Epithelial cell of esophagus (primary cell): ENCODE measurements around the gene AKAP6.

Experiments used
- DNase-seq: peaks from one replicate; pipeline ENCODE4 v3.0.0; 2010; ENCODE audit warnings: low read depth
- H3K4me3 ChIP-seq: 2 replicates; pipeline ENCODE4 v1.5.1; 2011; ENCODE audit warnings: mild to moderate bottlenecking, low read length, control low read depth
- TF ChIP-seq, protein P1 (sequence below): IDR thresholded peaks from 2 replicates; pipeline ENCODE4 v1.5.1; 2011; ENCODE audit warnings: low read depth, mild to moderate bottlenecking, low read length, control low read depth, inconsistent platforms; ENCODE audit not compliant: insufficient read depth; ENCODE audit errors: missing control alignments

The AKAP6 gene

DNA sequence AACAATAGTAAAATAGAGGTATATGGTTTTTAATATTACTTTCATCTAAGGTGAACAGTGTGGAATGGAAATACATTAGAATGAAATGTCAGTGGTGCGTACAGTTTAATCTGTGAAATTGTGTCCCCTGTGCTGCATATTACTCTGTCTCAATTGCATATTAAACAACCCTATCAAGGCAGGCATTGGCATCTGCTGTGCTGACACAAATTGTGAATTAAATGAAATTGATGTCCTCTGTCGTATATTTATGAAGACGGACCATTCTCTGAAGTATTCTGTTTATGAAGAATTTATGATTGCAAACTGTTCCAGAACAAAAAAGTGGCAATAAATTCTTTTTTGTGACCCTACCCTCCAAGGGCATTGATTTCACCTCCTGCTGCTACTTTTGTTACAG lies 405.2 kb downstream of the AKAP6 start:
- H3K4me3 ChIP-seq = no peak overlapping the region
- DNase-seq = no peak
- TF ChIP-seq, protein P1, sequence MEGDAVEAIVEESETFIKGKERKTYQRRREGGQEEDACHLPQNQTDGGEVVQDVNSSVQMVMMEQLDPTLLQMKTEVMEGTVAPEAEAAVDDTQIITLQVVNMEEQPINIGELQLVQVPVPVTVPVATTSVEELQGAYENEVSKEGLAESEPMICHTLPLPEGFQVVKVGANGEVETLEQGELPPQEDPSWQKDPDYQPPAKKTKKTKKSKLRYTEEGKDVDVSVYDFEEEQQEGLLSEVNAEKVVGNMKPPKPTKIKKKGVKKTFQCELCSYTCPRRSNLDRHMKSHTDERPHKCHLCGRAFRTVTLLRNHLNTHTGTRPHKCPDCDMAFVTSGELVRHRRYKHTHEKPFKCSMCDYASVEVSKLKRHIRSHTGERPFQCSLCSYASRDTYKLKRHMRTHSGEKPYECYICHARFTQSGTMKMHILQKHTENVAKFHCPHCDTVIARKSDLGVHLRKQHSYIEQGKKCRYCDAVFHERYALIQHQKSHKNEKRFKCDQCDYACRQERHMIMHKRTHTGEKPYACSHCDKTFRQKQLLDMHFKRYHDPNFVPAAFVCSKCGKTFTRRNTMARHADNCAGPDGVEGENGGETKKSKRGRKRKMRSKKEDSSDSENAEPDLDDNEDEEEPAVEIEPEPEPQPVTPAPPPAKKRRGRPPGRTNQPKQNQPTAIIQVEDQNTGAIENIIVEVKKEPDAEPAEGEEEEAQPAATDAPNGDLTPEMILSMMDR = no peak

DNA sequence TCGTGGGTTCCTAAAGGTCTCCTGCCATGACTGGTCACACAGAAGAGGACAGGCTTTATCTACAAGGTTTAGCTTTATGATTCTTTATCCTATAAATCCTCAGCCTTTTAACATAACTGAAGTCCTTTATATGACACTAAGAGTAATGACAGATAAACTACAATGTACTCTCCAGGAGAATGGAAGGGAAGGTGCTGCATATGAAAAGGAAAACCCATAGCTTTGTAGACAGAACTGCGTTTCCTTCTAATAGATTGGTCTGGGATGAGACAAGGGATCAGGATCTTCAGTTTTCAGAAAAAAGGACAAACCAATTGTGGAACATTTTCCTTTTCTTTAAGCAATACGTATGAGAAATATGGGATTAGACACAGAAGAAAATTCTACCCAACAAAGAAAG lies 408.5 kb downstream of the AKAP6 start:
- TF ChIP-seq, protein P1 = no peak
- no peak for DNase-seq
- no peak overlapping the region for H3K4me3 ChIP-seq

DNA sequence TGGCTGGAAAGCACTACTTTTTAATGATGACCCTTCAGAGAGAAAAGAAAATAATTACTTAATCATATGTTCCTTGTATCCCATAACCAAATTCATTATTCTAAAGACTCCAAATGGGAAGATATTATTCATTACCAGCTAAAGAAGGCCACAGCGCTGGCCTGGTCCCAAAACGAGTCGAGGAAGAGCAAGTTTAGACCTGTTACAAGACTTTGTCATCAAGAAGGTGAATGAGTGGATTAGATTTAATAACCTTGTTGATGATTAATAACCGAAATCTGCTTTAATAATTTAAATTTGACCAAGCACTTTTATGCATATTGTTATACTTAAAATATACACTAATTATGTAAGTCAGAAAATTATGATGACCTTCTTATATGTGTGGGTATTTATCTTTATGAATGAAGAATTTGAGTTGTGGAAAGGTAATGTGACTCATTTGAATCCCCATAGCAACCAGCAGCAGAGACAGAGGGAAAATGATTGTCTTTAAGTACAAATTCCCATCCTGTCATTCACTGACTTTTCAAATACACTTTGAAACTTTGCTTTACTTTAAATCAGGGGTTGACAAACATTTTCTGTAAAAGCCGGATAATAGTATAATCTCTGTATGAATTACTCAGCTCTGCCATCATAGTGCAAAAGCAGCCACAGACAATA lies 409.2 kb downstream of the AKAP6 start:
- H3K4me3 ChIP-seq = no peak overlapping the region
- DNase-seq = peak; percentile 85
- TF ChIP-seq, protein P1 = no peak

DNA sequence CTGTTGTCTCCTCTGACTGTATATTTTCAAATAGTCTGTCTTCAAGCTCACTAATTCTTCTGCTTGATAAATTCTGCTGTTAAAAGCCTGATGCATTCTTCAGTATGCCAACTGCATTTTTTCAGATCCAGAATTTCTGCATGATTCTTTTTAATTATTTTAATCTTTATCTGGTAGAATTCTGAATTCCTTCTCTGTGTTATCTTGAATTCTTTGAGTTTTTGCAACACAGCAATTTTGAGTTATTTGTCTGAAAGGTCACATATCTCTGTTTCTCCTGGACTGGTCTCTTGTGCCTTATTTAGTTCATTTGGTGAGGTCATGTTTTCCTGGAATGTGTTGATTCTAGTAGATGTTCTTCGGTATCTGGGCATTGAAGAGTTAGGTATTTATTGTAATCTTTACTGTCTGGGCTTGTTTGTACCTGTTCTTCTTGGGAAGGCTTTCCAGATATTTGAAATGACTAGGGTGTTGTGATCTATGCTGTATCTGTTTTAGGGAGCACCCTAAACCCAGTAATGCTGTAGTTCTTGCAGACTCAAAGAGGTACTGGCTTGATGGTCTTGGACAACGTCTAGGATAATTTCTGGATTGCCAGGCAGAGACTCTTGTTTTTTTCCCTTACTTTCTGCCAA lies 415.8 kb downstream of the AKAP6 start:
- H3K4me3 ChIP-seq = no peak overlapping the region
- TF ChIP-seq, protein P1 = no peak
- DNase-seq = peak; percentile 52

DNA sequence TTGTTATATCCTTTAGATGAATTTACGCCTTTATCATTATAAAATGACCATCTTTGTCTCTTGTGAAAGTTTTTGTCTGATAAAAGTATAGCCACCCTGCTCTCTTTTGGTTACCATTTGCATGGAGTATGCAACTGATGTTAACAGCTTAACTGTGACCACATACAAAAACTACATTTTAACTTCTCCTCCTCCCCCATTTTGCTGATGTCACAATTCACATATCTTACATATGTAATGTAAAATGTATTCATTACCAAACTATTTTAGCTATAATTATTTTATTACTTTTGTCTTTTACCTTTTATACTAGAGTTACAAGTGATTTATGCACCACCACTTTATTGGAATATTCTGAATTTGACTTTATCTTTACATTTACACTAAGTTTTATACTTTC lies 425.1 kb downstream of the AKAP6 start:
- H3K4me3 ChIP-seq = no peak overlapping the region
- no peak for DNase-seq
- TF ChIP-seq, protein P1 = no peak

DNA sequence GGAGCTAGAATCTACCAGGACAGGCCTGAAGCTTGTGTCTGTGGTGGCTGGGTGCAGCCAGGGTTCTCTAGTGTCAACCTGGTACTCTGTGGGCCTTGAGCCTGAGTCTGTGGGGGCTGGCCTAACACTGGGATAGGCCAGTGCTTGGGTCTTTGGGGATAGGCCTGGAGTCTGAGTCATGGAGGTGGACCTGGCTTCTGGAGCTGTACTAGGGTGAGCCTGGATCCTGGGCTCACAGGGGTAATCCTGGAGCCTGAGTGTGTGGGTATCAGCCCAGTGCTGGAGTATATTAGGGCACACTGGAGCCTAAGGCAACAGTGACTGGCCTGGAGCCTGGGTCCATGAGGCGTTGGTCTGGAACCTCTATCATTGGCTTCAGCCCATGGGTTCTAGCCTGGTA lies 427.1 kb downstream of the AKAP6 start:
- H3K4me3 ChIP-seq = no peak overlapping the region
- TF ChIP-seq, protein P1 = no peak
- DNase-seq = no peak

DNA sequence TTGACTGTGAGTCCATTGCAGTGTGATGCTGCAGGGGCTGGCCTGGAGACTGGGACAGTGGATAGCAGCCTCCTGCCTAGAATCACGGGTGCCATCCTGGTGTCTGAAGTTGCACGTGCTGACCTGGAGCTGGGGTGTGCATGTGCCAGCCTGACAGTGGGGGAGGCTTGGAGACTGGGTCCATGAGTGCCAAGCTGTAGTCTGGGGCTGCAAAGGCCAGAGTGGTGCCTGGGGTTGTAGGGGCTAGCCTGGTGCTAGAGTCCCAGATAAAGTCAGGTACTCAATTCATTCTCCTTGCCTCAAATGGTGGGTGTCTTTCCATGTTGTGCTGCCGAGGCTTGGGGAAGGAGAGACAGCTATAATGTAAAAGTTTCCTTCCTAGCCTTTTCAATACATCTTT lies 427.7 kb downstream of the AKAP6 start:
- DNase-seq = no peak
- TF ChIP-seq, protein P1 = no peak

More for the DNA sequence above, 427.7 kb downstream of the AKAP6 start:
- H3K4me3 ChIP-seq = no peak overlapping the region
